IPS DF 6.9 (cell line): Measurements from ENCODE around the gene ACAP2.
"Not testable (repeated sequence)": the region's sequence is repeated elsewhere in the genome, so short reads cannot be mapped to it uniquely, and the experiment has no call there.

Experiments
- DNase-seq: peaks from one replicate; pipeline ENCODE4 v3.0.0-alpha.2; 2013; ENCODE audit warnings: low read depth, low spot score
- H3K27ac ChIP-seq: one replicate; pipeline ENCODE4 v1.5.1; 2013; ENCODE audit warnings: low read length, control low read depth
- H3K27me3 ChIP-seq: 2 replicates; pipeline ENCODE4 v1.6.1; 2013; ENCODE audit warnings: mild to moderate bottlenecking, low read length; ENCODE audit not compliant: control insufficient read depth, insufficient read depth
- H3K36me3 ChIP-seq: 2 replicates; pipeline ENCODE4 v1.6.1; 2013; ENCODE audit warnings: low read length; ENCODE audit not compliant: control insufficient read depth, insufficient read depth
- H3K4me1 ChIP-seq: 2 replicates; pipeline ENCODE4 v1.6.1; 2013; ENCODE audit warnings: low read length; ENCODE audit not compliant: control insufficient read depth, insufficient read depth
- H3K4me3 ChIP-seq: 2 replicates; pipeline ENCODE4 v1.5.1; 2013; ENCODE audit warnings: mild to moderate bottlenecking, low read length
- H3K9me3 ChIP-seq: 2 replicates; pipeline ENCODE4 v1.6.1; 2013; ENCODE audit warnings: low read length, inconsistent platforms; ENCODE audit not compliant: control insufficient read depth, insufficient read depth
- WGBS: extraction: QIAGEN DNeasy Blood & Tissue Kit; methylation state at CpG from one replicate; pipeline ENCODE4 v1.1.7; 2013; ENCODE audit warnings: mixed read lengths, missing lambda C conversion rate; ENCODE audit not compliant: insufficient read length, insufficient coverage; 5-methylcytosine and 5-hydroxymethylcytosine counted together

Gene ACAP2

GRCh38 chr3:195394024-195394423 is 48.8 kb downstream of the ACAP2 start:
- Histone ChIP-seq H3K9me3 (no peaks in the 10 kb centered on the region), H3K27me3 (no peaks in the 10 kb centered on the region), H3K36me3 (no peaks in the 10 kb centered on the region), H3K4me1 (peaks cover 2% of the 10 kb centered on the region; the same call in 1 of the 2 replicates), H3K4me3 (no peak overlapping the region), H3K27ac (no peak overlapping the region)
- DNase-seq = no peak
- no CpG with 5 or more reads among the region's 7 CpGs for WGBS

- WGBS = no CpG with 5 or more reads among the region's 2 CpGs
- no peaks in the 10 kb centered on the region for H3K27me3 ChIP-seq
- no peak overlapping the region for H3K4me3 ChIP-seq
- no peak for DNase-seq
- H3K9me3 ChIP-seq = no peaks in the 10 kb centered on the region
- no peaks in the 10 kb centered on the region for H3K36me3 ChIP-seq
- 0 out of 2 replicates have a peak, but pooled peaks cover 1% of the 10 kb centered on the region for H3K4me1 ChIP-seq
- no peak overlapping the region for H3K27ac ChIP-seq
Measured at GRCh38 chr3:195388380-195388779, 54.4 kb downstream of the ACAP2 start.

GRCh38 chr3:195386739-195387138 is 56.1 kb downstream of the ACAP2 start:
- Histone ChIP-seq H3K27me3 (no peaks in the 10 kb centered on the region), H3K36me3 (no peaks in the 10 kb centered on the region), H3K4me1 (0 out of 2 replicates have a peak, but pooled peaks cover 1% of the 10 kb centered on the region), H3K4me3 (no peak overlapping the region), H3K9me3 (no peaks in the 10 kb centered on the region), H3K27ac (no peak overlapping the region)
- no peak for DNase-seq
- no CpG with 5 or more reads among the region's 3 CpGs for WGBS

- H3K36me3 ChIP-seq = no peaks in the 10 kb centered on the region
- H3K27ac ChIP-seq = no peak overlapping the region
- H3K9me3 ChIP-seq = no peaks in the 10 kb centered on the region
- no peaks in the 10 kb centered on the region for H3K27me3 ChIP-seq
- no peak for DNase-seq
- H3K4me3 ChIP-seq = no peak overlapping the region
- whole genome bisulfite sequencing = no CpG with 5 or more reads among the region's 2 CpGs
- peaks cover 3% of the 10 kb centered on the region; the same call in 1 of the 2 replicates for H3K4me1 ChIP-seq
Measured at GRCh38 chr3:195385526-195385925, 57.3 kb downstream of the ACAP2 start.

- no peaks in the 10 kb centered on the region for H3K9me3 ChIP-seq
- no peak overlapping the region for H3K27ac ChIP-seq
- no peak for DNase-seq
- H3K27me3 ChIP-seq = no peaks in the 10 kb centered on the region
- no peaks in the 10 kb centered on the region for H3K36me3 ChIP-seq
- WGBS = no CpG with 5 or more reads among the region's 1 CpG
- H3K4me1 ChIP-seq = peaks cover 3% of the 10 kb centered on the region; the same call in 1 of the 2 replicates
- H3K4me3 ChIP-seq = no peak overlapping the region
Measured at GRCh38 chr3:195384952-195385351, 57.9 kb downstream of the ACAP2 start.

GRCh38 chr3:195372220-195372619 is 70.6 kb downstream of the ACAP2 start:
- Histone ChIP-seq H3K9me3 (no peaks in the 10 kb centered on the region), H3K4me3 (no peak overlapping the region), H3K36me3 (no peaks in the 10 kb centered on the region), H3K4me1 (no peaks in the 10 kb centered on the region), H3K27me3 (no peaks in the 10 kb centered on the region), H3K27ac (no peak overlapping the region)
- WGBS = no CpG with 5 or more reads among the region's 7 CpGs
- no peak for DNase-seq

GRCh38 chr3:195366200-195366925 is 76.5 kb downstream of the ACAP2 start:
- Histone ChIP-seq H3K9me3 (no peaks in the 10 kb centered on the region), H3K4me1 (no peaks in the 10 kb centered on the region), H3K36me3 (no peaks in the 10 kb centered on the region), H3K27ac (no peak overlapping the region), H3K4me3 (no peak overlapping the region), H3K27me3 (no peaks in the 10 kb centered on the region)
- DNase-seq = no peak
- whole genome bisulfite sequencing = no CpG with 5 or more reads among the region's 5 CpGs

- Histone ChIP-seq H3K4me1 (no peaks in the 10 kb centered on the region), H3K27ac (no peak overlapping the region), H3K4me3 (no peak overlapping the region), H3K27me3 (no peaks in the 10 kb centered on the region), H3K36me3 (no peaks in the 10 kb centered on the region), H3K9me3 (no peaks in the 10 kb centered on the region)
- no peak for DNase-seq
- no CpG with 5 or more reads among the region's 2 CpGs for WGBS
Measured at GRCh38 chr3:195365371-195365770, 77.4 kb downstream of the ACAP2 start.

- not testable (repeated sequence) for H3K36me3 ChIP-seq, H3K9me3 ChIP-seq, H3K27ac ChIP-seq, H3K27me3 ChIP-seq, DNase-seq, H3K4me1 ChIP-seq, H3K4me3 ChIP-seq
- WGBS = no CpG with 5 or more reads among the region's 2 CpGs
Measured at GRCh38 chr3:195357797-195358196, 85.0 kb downstream of the ACAP2 start.

- Histone ChIP-seq H3K4me3 (no peak overlapping the region), H3K4me1 (no peaks in the 10 kb centered on the region), H3K27me3 (no peaks in the 10 kb centered on the region), H3K27ac (no peak overlapping the region), H3K9me3 (no peaks in the 10 kb centered on the region), H3K36me3 (no peaks in the 10 kb centered on the region)
- WGBS = no CpG with 5 or more reads among the region's 16 CpGs
- no peak for DNase-seq
Measured at GRCh38 chr3:195356151-195357086, 86.4 kb downstream of the ACAP2 start.
